Natural killer cell (primary cell): Measurements from ENCODE around the gene UBE2U. TPM values are rescaled to one million over a fixed set of nuclear protein-coding genes. Genes with fewer than 3 reads are reported as not detected.

Source experiments
- ATAC-seq, 3 donors: fragments of 150-1000 bp in 2 of 3; fragments of 200-7000 bp in 1 of 3; cut with Tn5 transposase; 1 replicate in 1 of 3; 2 replicates in 2 of 3; pipeline ENCODE4 v1.10.0; 2021; ENCODE audit warnings: mild to moderate bottlenecking in 2 of 3, moderate library complexity in 2 of 3
- DNase-seq, 2 donors: peaks; one replicate each; pipeline versions ENCODE4 v3.0.0 to v3.0.0-alpha.2; 2013 to 2021; ENCODE audit warnings: mixed read lengths in 1 of 2
- H3K27ac ChIP-seq: one replicate; pipeline ENCODE4 v1.5.1; 2013; ENCODE audit warnings: mild to moderate bottlenecking, low read length
- H3K27me3 ChIP-seq: one replicate; pipeline ENCODE4 v1.6.1; 2013; ENCODE audit warnings: low read length; ENCODE audit not compliant: control insufficient read depth, insufficient read depth
- H3K36me3 ChIP-seq: one replicate; pipeline ENCODE4 v1.6.1; 2013; ENCODE audit warnings: low read length; ENCODE audit not compliant: control insufficient read depth, insufficient read depth
- H3K4me1 ChIP-seq: one replicate; pipeline ENCODE4 v1.6.1; 2013; ENCODE audit warnings: low read length; ENCODE audit not compliant: control insufficient read depth, insufficient read depth
- H3K4me3 ChIP-seq: one replicate; pipeline ENCODE4 v1.5.1; 2013; ENCODE audit warnings: low read length
- H3K9me3 ChIP-seq: one replicate; pipeline ENCODE4 v1.6.1; 2013; ENCODE audit warnings: low read length; ENCODE audit not compliant: control insufficient read depth, insufficient read depth
- H3K27ac Mint-ChIP-seq, 2 donors: one replicate each; pipeline ENCODE4 v1.8.0; 2022; ENCODE audit warnings: mild to moderate bottlenecking in 2 of 2, mixed read lengths in 2 of 2, moderate library complexity in 1 of 2
- H3K27me3 Mint-ChIP-seq, 2 donors: one replicate each; pipeline ENCODE4 v1.8.0; 2022; ENCODE audit warnings: low read depth in 2 of 2, mixed read lengths in 2 of 2
- H3K36me3 Mint-ChIP-seq: one replicate; pipeline ENCODE4 v1.8.0; 2022; ENCODE audit warnings: mixed read lengths
- H3K4me1 Mint-ChIP-seq, 2 donors: one replicate each; pipeline ENCODE4 v1.8.0; 2022; ENCODE audit warnings: mixed read lengths in 2 of 2
- H3K4me3 Mint-ChIP-seq: one replicate; pipeline ENCODE4 v1.8.0; 2022; ENCODE audit warnings: mild to moderate bottlenecking, moderate library complexity, mixed read lengths
- H3K9me3 Mint-ChIP-seq, 2 donors: one replicate each; pipeline ENCODE4 v1.8.0; 2022; ENCODE audit warnings: mixed read lengths in 2 of 2
- CTCF ChIP-seq: fragments of 200-600 bp; IDR thresholded peaks from one replicate; pipeline ENCODE4 v1.8.0; 2022; ENCODE audit warnings: antibody characterized with exemption
- WGBS: methylation state at CpG from one replicate; pipeline ENCODE4 v1.1.7; 2013; ENCODE audit warnings: missing lambda C conversion rate; ENCODE audit not compliant: insufficient coverage; 5-methylcytosine and 5-hydroxymethylcytosine counted together
- intact Hi-C: fragments of 100-400 bp; cut with micrococcal nuclease; formaldehyde crosslinking; loops from one replicate; pipeline ENCODE4 v1.14.2; 2022
- total RNA-seq, 4 donors: library from RNA; stranded (reverse); fragments of 120-200 nt in 1 of 4; gene quantifications; one replicate each; pipeline versions ENCODE4 v1.2.3 to v1.2.4, GENCODE V29; 2013 to 2022

UBE2U gene
- total RNA-seq, 3 donors from 2014 or later (not counting 1 experiment from before 2014, with no cell fraction given) = not detected

GRCh38 chr1:64162804-64163203 lies 40.6 kb upstream of the UBE2U start:
- Mint-ChIP-seq H3K27ac (no peak overlapping the region), H3K4me3 (no peak overlapping the region), H3K36me3 (no peaks in the 10 kb centered on the region), H3K9me3 (no peaks in the 10 kb centered on the region), H3K4me1 (no peaks in the 10 kb centered on the region), H3K27me3 (peaks cover 5 to 25% of the 10 kb centered on the region in 2 donors)
- H3K9me3 ChIP-seq = no peaks in the 10 kb centered on the region
- ATAC-seq (no peak), DNase-seq (no peak)
- H3K27me3 ChIP-seq = no peaks in the 10 kb centered on the region
- WGBS = 100% methylated on average over 1 of the region's 1 CpG
- intact Hi-C loops = no loop called here
- no peaks in the 10 kb centered on the region for H3K36me3 ChIP-seq
- no peaks in the 10 kb centered on the region for H3K4me1 ChIP-seq
- no peak overlapping the region for H3K27ac ChIP-seq
- TF ChIP-seq CTCF = no peak
- no peak overlapping the region for H3K4me3 ChIP-seq

GRCh38 chr1:64163431-64163830 lies 40.0 kb upstream of the UBE2U start:
- no peaks in the 10 kb centered on the region for H3K9me3 Mint-ChIP-seq
- H3K4me3 Mint-ChIP-seq = no peak overlapping the region
- Histone ChIP-seq H3K36me3 (no peaks in the 10 kb centered on the region), H3K4me3 (no peak overlapping the region), H3K27me3 (no peaks in the 10 kb centered on the region), H3K4me1 (no peaks in the 10 kb centered on the region), H3K9me3 (no peaks in the 10 kb centered on the region), H3K27ac (no peak overlapping the region)
- H3K27me3 Mint-ChIP-seq = peaks cover 8 to 25% of the 10 kb centered on the region in 2 donors
- no peaks in the 10 kb centered on the region for H3K4me1 Mint-ChIP-seq
- no peak for TF ChIP-seq CTCF
- H3K36me3 Mint-ChIP-seq = no peaks in the 10 kb centered on the region
- no peak overlapping the region for H3K27ac Mint-ChIP-seq
- WGBS = 86% methylated on average over 4 of the region's 4 CpGs
- intact Hi-C loops = no loop called here
- DNase-seq (no peak), ATAC-seq (no peak)

GRCh38 chr1:64163970-64164369 lies 39.5 kb upstream of the UBE2U start:
- no peak overlapping the region for H3K27ac ChIP-seq
- no peak overlapping the region for H3K4me3 ChIP-seq
- ATAC-seq (no peak), DNase-seq (no peak)
- peaks cover 8 to 25% of the 10 kb centered on the region in 2 donors for H3K27me3 Mint-ChIP-seq
- no peaks in the 10 kb centered on the region for H3K9me3 ChIP-seq
- H3K4me1 Mint-ChIP-seq = no peaks in the 10 kb centered on the region
- no peaks in the 10 kb centered on the region for H3K36me3 Mint-ChIP-seq
- intact Hi-C loops = no loop called here
- H3K27ac Mint-ChIP-seq = no peak overlapping the region
- TF ChIP-seq CTCF = no peak
- no peaks in the 10 kb centered on the region for H3K36me3 ChIP-seq
- no peaks in the 10 kb centered on the region for H3K27me3 ChIP-seq
- H3K4me3 Mint-ChIP-seq = no peak overlapping the region
- no peaks in the 10 kb centered on the region for H3K4me1 ChIP-seq
- no peaks in the 10 kb centered on the region for H3K9me3 Mint-ChIP-seq
- WGBS = no CpG with 5 or more reads among the region's 1 CpG

GRCh38 chr1:64166629-64167028 lies 36.8 kb upstream of the UBE2U start:
- H3K4me3 Mint-ChIP-seq = no peak overlapping the region
- H3K4me1 Mint-ChIP-seq = no peaks in the 10 kb centered on the region
- TF ChIP-seq CTCF = no peak
- no peaks in the 10 kb centered on the region for H3K36me3 Mint-ChIP-seq
- H3K27me3 ChIP-seq = no peaks in the 10 kb centered on the region
- H3K27ac ChIP-seq = no peak overlapping the region
- H3K27me3 Mint-ChIP-seq = peaks cover 10 to 25% of the 10 kb centered on the region in 2 donors
- H3K4me1 ChIP-seq = no peaks in the 10 kb centered on the region
- no peak for ATAC-seq
- no peak for DNase-seq
- no peaks in the 10 kb centered on the region for H3K9me3 Mint-ChIP-seq
- intact Hi-C loops = no loop called here
- H3K4me3 ChIP-seq = no peak overlapping the region
- no peaks in the 10 kb centered on the region for H3K9me3 ChIP-seq
- no peaks in the 10 kb centered on the region for H3K36me3 ChIP-seq
- 83% methylated on average over 1 of the region's 3 CpGs for WGBS
- no peak overlapping the region for H3K27ac Mint-ChIP-seq
